Testis (tissue), 2 donors: Measurements from ENCODE around the gene DRAXIN.

ENCODE experiments used
- POLR2A ChIP-seq: fragments of 450-650 bp; IDR thresholded peaks from one replicate; pipeline ENCODE4 v1.6.1; 2017; ENCODE audit warnings: antibody characterized with exemption, mild to moderate bottlenecking, moderate library complexity
- TF ChIP-seq, protein P1 (sequence below), 3 experiments: fragments of 450-650 bp in 2 of 3; fragments of 200-600 bp in 1 of 3; sonication (generic) in 1 of 3; IDR thresholded peaks; one replicate each; pipeline ENCODE4 v1.5.1; 2016 to 2019; ENCODE audit warnings: antibody characterized with exemption in 3 of 3, mild to moderate bottlenecking in 2 of 3, moderate library complexity in 1 of 3

DNA sequence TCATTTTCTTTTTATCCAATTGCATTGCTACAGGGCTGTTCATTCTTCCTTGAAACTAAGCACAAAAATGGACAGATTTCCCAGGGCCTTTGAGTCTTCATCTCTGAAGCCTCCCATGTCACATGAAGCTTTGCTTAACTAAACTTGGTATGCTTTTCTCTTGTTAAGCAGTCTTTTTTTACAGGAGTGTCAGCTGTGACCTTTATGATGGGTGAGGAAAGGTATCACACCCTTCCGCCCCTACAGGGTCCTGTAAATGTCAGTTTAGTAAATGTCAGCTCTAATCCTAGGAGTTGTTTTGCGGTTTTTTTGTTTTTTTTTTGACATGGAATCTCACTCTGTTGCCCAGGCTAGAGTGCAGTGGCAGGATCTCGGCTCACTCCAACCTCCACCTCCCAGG is 41.8 kb downstream of the DRAXIN start:
- TF ChIP-seq, protein P1, sequence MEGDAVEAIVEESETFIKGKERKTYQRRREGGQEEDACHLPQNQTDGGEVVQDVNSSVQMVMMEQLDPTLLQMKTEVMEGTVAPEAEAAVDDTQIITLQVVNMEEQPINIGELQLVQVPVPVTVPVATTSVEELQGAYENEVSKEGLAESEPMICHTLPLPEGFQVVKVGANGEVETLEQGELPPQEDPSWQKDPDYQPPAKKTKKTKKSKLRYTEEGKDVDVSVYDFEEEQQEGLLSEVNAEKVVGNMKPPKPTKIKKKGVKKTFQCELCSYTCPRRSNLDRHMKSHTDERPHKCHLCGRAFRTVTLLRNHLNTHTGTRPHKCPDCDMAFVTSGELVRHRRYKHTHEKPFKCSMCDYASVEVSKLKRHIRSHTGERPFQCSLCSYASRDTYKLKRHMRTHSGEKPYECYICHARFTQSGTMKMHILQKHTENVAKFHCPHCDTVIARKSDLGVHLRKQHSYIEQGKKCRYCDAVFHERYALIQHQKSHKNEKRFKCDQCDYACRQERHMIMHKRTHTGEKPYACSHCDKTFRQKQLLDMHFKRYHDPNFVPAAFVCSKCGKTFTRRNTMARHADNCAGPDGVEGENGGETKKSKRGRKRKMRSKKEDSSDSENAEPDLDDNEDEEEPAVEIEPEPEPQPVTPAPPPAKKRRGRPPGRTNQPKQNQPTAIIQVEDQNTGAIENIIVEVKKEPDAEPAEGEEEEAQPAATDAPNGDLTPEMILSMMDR (IDR thresholded peaks at IDR 0.05) = no peak
- TF ChIP-seq POLR2A = no peak
